HTERT RPE-1 (cell line): ENCODE results near the gene NCCRP1.

ENCODE experiments used
- in situ Hi-C: fragments of 300-500 bp; cut with MboI; formaldehyde crosslinking; loops from 4 replicates; pipeline ENCODE4 v1.14.3; 2020; ENCODE audit warnings: low sequenced_read_pairs

NCCRP1 gene

GRCh38 chr19:39178296-39179006, 18.3 kb upstream of the NCCRP1 start:
- in situ Hi-C loops = no loop called here

GRCh38 chr19:39179754-39180153, 17.0 kb upstream of the NCCRP1 start:
- in situ Hi-C loops = no loop called here

- in situ Hi-C loops = no loop called here
Measured at GRCh38 chr19:39180749-39181148, 16.0 kb upstream of the NCCRP1 start.

- in situ Hi-C loops = no loop called here
Measured at GRCh38 chr19:39181500-39182173, 15.1 kb upstream of the NCCRP1 start.

- in situ Hi-C loops = no loop called here
Measured at GRCh38 chr19:39182174-39182505, 14.6 kb upstream of the NCCRP1 start.

- in situ Hi-C loops = no loop called here
Measured at GRCh38 chr19:39183104-39183503, 13.7 kb upstream of the NCCRP1 start.

- in situ Hi-C loops = no loop called here
Measured at GRCh38 chr19:39186391-39186790, 10.4 kb upstream of the NCCRP1 start.

- in situ Hi-C loops = no loop called here
Measured at GRCh38 chr19:39187552-39187943, 9.2 kb upstream of the NCCRP1 start.

GRCh38 chr19:39188960-39189359, 7.8 kb upstream of the NCCRP1 start:
- in situ Hi-C loops = no loop called here

- in situ Hi-C loops = no loop called here
Measured at GRCh38 chr19:39190768-39191167, 6.0 kb upstream of the NCCRP1 start.

GRCh38 chr19:39192846-39193245, 3.9 kb upstream of the NCCRP1 start:
- in situ Hi-C loops = no loop called here

- in situ Hi-C loops = no loop called here
Measured at GRCh38 chr19:39193803-39194202, 3.0 kb upstream of the NCCRP1 start.

GRCh38 chr19:39194832-39195542, 1.8 kb upstream of the NCCRP1 start:
- in situ Hi-C loops = no loop called here

- in situ Hi-C loops = no loop called here
Measured at GRCh38 chr19:39195755-39196154, 1.0 kb upstream of the NCCRP1 start.

GRCh38 chr19:39196320-39196719, 444 bp upstream of the NCCRP1 start:
- in situ Hi-C loops = no loop called here

- in situ Hi-C loops = no loop called here
Measured at GRCh38 chr19:39197808-39198207, 1.0 kb downstream of the NCCRP1 start.

GRCh38 chr19:39199025-39199424, 2.3 kb downstream of the NCCRP1 start:
- in situ Hi-C loops = no loop called here

- in situ Hi-C loops = no loop called here
Measured at GRCh38 chr19:39200066-39200802, 3.5 kb downstream of the NCCRP1 start.

- in situ Hi-C loops = no loop called here
Measured at GRCh38 chr19:39200803-39201115, 4.0 kb downstream of the NCCRP1 start.

GRCh38 chr19:39202998-39203355, 6.2 kb downstream of the NCCRP1 start:
- in situ Hi-C loops = no loop called here
